Hematopoietic multipotent progenitor cell (in vitro differentiated cells): ENCODE measurements around the gene DELE1. TPM values are rescaled to one million over a fixed set of nuclear protein-coding genes. Genes with fewer than 3 reads are reported as not detected.
A peak's percentile ranks its signal among the peaks of the same experiment; 100 is the strongest.
"Not testable (repeated sequence)": the region's sequence is repeated elsewhere in the genome, so short reads cannot be mapped to it uniquely, and the experiment has no call there.

ENCODE experiments used
- DNase-seq, 3 donors: peaks; one replicate each; pipeline ENCODE4 v3.0.0-alpha.2; 2011 to 2015; ENCODE audit warnings: low read depth in 2 of 3, low spot score in 2 of 3
- total RNA-seq: library from RNA; depleted of rRNA; stranded (reverse); fragments of >200 nt; gene quantifications from one replicate; pipeline ENCODE4 v1.2.3, GENCODE V29; 2012

The DELE1 gene
- total RNA-seq, 1 donor, result 126 TPM

- no peak for DNase-seq
Observed at GRCh38 chr5:141920771-141921170, 2.9 kb upstream of the DELE1 start.

- DNase-seq, result not testable (repeated sequence)
Observed at GRCh38 chr5:141922827-141923447, 734 bp upstream of the DELE1 start.

GRCh38 chr5:141926434-141926833, 2.8 kb downstream of the DELE1 start:
- DNase-seq, result no peak

DNA sequence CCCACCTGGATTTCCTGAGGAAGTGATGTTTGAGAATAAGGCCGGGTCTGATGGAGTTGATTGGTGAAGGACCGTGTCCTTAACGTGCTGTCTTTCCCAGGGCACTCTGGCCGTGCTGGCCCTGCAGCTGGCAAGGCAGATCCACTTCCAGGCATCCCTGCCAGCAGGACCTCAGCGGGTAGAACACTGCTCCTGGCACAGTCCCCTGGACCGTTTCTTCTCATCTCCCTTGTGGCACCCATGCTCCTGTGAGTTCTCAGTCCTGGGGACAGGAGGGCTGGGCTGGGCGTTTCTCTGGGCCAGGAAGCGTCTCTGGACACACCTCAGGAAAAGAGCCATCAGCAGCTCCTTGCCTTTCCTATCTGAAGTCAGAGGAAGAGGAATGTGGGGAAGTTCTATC, 4.4 kb downstream of the DELE1 start:
- no peak for DNase-seq

DNA sequence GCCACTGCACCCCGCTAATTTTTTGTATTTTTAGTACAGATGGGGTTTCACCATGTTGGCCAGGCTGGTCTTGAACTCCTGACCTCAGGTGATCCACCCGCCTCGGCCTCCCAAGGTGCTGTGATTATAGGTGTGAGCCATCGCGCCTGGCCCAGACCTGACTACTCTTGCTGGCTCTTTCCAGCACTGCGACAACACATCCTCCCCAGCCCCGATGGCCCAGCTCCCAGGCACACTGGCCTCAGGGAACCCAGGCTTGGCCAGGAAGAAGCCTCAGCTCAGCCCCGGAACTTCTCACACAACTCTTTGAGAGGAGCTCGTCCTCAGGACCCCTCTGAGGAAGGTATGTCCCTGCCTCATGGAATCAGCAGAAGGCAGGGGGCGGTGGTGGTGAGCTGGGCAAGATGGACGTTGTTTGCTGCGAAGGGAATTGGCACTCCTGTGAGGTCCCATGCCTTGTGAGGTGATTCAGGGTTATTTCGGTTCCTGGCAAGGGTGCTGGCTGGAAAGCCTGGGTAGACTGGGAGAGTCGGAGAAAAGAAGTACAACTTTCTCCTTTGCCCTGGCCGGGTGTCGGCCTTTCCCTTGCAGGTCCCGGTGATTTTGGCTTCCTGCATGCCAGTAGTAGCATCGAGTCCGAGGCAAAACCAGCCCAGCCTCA, 5.9 kb downstream of the DELE1 start:
- no peak for DNase-seq

- no peak for DNase-seq
Observed at GRCh38 chr5:141931694-141932093, 8.0 kb downstream of the DELE1 start.

GRCh38 chr5:141933151-141933550, 9.5 kb downstream of the DELE1 start:
- DNase-seq, result no peak

GRCh38 chr5:141934099-141934844, 10.6 kb downstream of the DELE1 start:
- DNase-seq, result no peak

- no peak for DNase-seq
Observed at GRCh38 chr5:141935538-141935937, 11.9 kb downstream of the DELE1 start.

DNA sequence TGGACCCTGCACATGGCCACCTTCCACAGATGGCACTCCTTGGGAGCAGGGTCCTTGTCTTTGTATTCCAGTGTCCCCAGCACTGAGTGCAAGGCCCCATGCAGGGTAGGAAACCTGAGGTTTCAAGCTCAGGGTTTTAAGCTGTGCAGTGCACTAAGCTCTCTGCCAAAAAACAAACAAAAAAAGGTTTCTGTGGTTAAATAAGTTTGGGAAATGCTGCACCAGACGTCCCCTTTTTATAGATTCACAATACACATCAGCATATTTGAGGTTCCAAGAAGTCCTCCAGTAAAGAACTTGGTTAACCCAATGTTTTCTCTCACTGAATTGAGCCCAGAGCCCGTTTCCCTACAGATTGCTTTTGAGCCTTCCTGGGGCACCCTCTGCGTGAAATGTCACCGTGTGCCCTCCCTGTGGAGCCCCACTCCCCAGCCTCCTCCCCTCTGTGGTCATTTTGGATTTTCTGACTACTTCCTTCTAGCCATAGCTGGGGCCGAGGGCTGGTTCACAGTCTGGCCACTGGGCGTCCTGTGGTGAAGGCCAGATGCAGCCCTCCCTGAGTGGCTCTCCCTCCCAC, 17.1 kb downstream of the DELE1 start:
- DNase-seq, result no peak

DNA sequence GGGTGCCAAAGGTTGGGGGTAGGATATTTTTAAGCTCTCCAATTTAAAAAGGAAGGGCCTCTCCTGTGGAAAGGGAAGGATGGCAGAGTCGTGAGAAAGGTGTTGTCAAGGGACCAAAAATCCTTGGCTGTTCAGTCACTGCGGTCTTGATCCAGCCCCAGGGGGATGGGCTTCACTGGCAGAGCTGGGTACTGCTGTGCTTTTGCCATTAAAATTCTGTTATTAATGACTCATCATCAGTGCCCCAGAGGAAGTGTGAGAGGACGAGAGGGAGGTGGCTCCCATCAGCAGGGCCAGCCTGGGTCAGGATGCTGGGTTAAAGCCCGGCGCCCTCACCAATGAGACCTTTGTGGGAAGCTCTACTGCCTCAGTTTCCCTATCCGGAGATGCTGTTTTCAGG, 17.6 kb downstream of the DELE1 start:
- DNase-seq, result peak in 1 of 3 donors; percentile 22

DNA sequence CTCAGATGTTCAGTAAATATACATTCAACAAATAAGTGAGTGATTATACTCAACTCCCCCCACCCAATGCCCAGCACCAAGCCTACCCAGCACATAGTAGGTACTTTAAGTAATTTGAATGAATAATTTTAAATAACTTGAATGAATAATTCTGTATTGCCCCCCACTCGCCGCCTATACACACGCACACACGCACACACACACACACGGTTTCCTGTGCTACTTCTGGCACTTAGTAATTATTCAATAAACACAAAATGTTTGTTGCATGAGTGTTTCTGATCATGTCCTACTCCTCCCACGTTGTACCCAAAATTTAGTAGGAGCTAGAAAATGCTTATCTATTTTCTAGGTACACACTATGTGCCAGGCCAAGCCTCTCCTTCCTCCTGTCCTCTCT, 18.1 kb downstream of the DELE1 start:
- DNase-seq, result no peak

- DNase-seq, result no peak
Observed at GRCh38 chr5:141942185-141942857, 18.6 kb downstream of the DELE1 start.

GRCh38 chr5:141944076-141944475, 20.4 kb downstream of the DELE1 start:
- no peak for DNase-seq

GRCh38 chr5:141945511-141946051, 21.9 kb downstream of the DELE1 start:
- DNase-seq, result no peak

DNA sequence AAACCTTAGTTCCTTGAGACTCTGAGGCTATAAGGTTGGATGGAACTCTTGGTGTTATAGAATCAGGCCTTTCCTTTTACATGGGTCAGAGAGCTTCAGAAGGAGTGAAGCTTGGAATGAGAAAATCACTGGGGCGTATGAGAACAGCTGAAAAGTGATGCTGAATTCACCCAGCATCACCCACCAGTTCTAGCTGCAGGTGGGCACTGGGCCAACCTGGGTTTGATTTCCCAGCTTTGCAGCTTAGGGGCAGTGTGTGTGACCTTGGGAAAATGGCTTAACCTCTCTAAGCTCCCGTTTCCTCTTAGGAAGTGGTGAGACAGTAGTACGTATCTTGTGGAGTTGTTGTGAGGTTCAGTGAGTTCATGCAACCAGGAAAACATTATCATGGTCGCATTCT, 23.6 kb downstream of the DELE1 start:
- DNase-seq, result no peak

DNA sequence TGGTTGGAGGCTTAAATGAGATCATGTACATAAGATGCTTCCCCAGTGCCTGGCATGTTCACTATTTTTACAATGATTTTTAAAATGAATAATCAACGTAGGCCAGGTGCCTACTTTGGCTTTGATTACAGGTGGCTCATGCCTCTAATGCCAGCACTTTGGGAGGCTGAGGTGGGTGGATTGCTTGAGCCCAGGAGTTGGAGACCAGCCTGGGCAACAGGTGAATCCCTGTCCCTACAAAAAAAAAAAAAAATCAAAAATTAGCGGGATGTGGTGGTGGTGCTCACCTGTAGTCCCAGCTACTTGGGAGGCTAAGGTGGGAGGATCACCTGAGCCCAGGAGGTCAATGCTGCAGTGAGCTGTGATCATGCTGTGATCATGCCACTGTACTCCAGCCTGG, 25.1 kb downstream of the DELE1 start:
- no peak for DNase-seq

GRCh38 chr5:141949511-141949910, 25.8 kb downstream of the DELE1 start:
- DNase-seq, result no peak

- DNase-seq, result no peak
Observed at GRCh38 chr5:141950207-141951005, 26.7 kb downstream of the DELE1 start.

DNA sequence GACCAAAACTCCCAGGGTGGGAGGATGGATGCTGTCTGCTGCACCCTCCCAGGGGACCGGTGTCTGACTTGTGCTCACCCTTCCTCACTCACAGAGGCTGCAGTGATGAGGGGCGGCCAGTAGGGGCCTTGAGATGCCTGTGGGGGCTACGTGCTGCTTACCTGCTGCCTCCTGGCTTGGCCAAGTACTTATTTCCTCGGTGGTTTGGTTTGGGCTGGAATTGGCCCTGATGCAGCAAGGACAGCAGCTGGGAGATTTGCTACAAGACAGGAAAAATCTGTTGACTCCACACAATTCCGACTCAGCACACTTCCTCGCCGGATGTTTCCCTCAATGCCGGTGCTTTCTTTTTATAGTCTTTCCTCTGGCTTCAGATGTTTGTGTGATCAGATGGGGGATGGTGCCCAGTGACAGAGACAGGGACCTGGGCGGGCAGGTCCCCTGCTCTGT, 27.7 kb downstream of the DELE1 start:
- peak in 2 of 3 donors; percentile 17 to 40 for DNase-seq
